GM19238 (cell line): ENCODE measurements around the gene DNTT.

Source experiments
- DNase-seq: peaks from one replicate; pipeline ENCODE4 v3.0.0; 2011; ENCODE audit warnings: low spot score; ENCODE audit not compliant: insufficient read length

DNTT gene

GRCh38 chr10:96342402-96342801 lies 38.2 kb downstream of the DNTT start:
- no peak for DNase-seq

GRCh38 chr10:96344178-96344577 lies 39.9 kb downstream of the DNTT start:
- DNase-seq, result no peak

- DNase-seq, result no peak
These were observed 41.0 kb downstream of the DNTT start for GRCh38 chr10:96345222-96345621.

- DNase-seq, result no peak
These were observed 42.1 kb downstream of the DNTT start for GRCh38 chr10:96346295-96346694.

GRCh38 chr10:96352027-96352426 lies 47.8 kb downstream of the DNTT start:
- no peak for DNase-seq

GRCh38 chr10:96352582-96352981 lies 48.3 kb downstream of the DNTT start:
- no peak for DNase-seq

GRCh38 chr10:96357038-96357620 lies 52.9 kb downstream of the DNTT start:
- DNase-seq, result no peak

- DNase-seq, result no peak
These were observed 54.8 kb downstream of the DNTT start, which contains the start of gene OPALIN for GRCh38 chr10:96358851-96359540. Gene OPALIN, minus strand, starts transcription at chr10:96359002. Its CDS starts 106 bp downstream, at chr10:96358896.

- no peak for DNase-seq
These were observed 55.4 kb downstream of the DNTT start for GRCh38 chr10:96359616-96360015.

GRCh38 chr10:96360331-96360730 lies 56.1 kb downstream of the DNTT start:
- DNase-seq, result no peak

GRCh38 chr10:96360766-96361165 lies 56.5 kb downstream of the DNTT start:
- no peak for DNase-seq

- DNase-seq, result no peak
These were observed 61.3 kb downstream of the DNTT start for GRCh38 chr10:96365571-96365970.

GRCh38 chr10:96366508-96366907 lies 62.3 kb downstream of the DNTT start:
- DNase-seq, result no peak

DNA sequence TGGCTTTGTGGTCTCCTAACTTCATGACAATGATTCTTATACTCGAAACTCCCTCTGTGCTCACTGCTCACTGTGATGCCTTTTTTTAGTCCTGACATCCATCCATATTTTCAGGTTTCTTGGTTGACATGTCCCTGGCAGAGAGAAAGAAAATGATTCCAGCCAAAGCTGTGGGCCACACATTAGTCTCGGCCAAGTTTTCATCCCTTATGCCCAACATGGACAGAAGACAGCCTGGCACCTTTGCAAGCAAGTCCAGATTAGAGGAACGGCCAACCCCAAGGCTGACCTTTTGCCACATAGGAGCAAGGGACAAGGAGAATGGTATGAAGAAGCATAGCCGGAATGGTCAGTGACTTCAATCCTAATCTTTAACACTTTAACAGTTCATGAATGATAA lies 63.2 kb downstream of the DNTT start:
- DNase-seq, result no peak

- no peak for DNase-seq
These were observed 64.7 kb downstream of the DNTT start for GRCh38 chr10:96368971-96369370.

- no peak for DNase-seq
These were observed 65.8 kb downstream of the DNTT start for GRCh38 chr10:96369890-96370583.

DNA sequence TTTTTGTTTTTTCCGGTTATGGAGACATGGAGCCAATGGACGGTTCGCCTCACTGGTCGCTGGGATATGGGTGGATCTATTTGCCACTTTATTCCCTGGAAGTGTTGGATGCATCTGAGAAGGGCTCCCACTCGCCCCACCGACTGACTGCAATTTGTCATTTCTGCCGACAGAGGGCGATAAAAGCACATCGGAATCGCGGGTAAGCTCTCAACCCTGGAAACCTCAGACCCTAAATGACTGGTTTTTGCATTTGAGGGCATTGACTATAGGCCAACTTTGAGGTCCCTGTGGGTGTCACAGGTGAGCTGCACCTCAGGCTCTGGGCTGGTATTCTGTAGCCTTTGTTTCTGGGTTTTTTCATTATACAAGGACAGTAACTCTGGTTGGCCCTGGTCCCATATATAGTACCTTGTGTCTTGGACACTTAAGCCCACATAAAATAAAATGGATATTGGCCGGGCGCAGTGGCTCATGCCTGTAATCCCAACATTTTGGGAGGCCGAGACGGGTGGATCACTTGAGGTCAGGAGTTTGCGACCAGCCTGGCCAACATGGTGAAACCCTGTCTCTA lies 66.4 kb downstream of the DNTT start:
- DNase-seq, result peak; percentile 37

GRCh38 chr10:96371356-96371755 lies 67.1 kb downstream of the DNTT start:
- no peak for DNase-seq

DNA sequence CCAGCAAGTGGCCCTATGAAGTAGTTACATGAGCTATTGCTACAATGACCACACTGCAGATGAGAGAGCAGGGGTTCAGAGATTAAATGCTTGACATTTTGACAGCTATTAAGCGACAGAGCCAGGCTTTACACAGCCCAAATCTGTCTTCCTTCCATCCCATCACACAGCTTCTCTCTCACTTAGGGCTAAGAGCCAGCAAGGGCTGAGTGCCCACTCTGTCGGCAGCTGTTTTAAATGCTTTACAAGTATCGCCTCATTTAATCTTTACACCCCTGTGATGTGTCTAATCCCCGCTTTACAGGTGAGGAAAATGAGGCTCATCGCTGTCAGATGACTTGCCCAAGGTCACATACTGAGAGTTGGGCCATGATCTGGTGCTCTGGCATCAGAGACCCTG lies 69.8 kb downstream of the DNTT start:
- DNase-seq, result no peak

- DNase-seq, result no peak
These were observed 70.4 kb downstream of the DNTT start for GRCh38 chr10:96374639-96374984.

- DNase-seq, result peak; percentile 87
These were observed 71.0 kb downstream of the DNTT start for GRCh38 chr10:96374985-96375830.
